Fibroblast of villous mesenchyme (primary cell): ENCODE results near the gene RADIL. TPM values are rescaled to one million over a fixed set of nuclear protein-coding genes. Genes with fewer than 3 reads are reported as not detected.

ENCODE experiments used
- DNase-seq: peaks from one replicate; pipeline ENCODE4 v3.0.0-alpha.2; 2010; ENCODE audit warnings: low read depth
- H3K4me3 ChIP-seq: 2 replicates; pipeline ENCODE4 v1.5.1; 2011; ENCODE audit warnings: low read depth, mild to moderate bottlenecking, low read length
- total RNA-seq: library from RNA; depleted of rRNA; stranded (reverse); fragments of >200 nt; gene quantifications from 2 replicates; pipeline ENCODE4 v1.2.3, GENCODE V29; 2012
- TF ChIP-seq, protein P1 (sequence below): IDR thresholded peaks from 2 replicates; pipeline ENCODE4 v1.5.1; 2012; ENCODE audit warnings: low read depth, mild to moderate bottlenecking, low read length; ENCODE audit not compliant: insufficient read depth

The RADIL gene
- total RNA-seq, 1 donor, result under 0.01 TPM

DNA sequence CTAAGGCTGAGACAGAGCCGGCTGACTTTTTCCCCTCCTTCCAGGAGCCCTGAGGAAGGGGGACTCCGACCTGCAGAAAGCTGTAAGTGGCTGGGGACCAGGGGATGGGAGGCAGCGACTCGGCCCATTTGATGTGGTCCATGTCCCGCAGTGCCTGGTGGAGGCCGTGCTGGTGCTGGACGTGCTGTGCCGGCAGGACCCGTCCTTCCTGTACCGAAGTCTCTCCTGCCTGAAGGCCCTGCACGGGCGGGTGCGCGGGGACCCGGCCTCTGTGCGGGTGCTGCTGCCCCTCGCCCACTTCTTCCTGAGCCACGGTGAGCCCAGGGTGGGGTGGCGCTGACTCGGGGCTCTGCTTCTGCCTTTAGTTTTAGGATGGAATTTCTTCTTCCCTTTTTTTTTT lies 98.1 kb downstream of the RADIL start:
- DNase-seq, result no peak
- H3K4me3 ChIP-seq, result no peak overlapping the region
- TF ChIP-seq, protein P1, sequence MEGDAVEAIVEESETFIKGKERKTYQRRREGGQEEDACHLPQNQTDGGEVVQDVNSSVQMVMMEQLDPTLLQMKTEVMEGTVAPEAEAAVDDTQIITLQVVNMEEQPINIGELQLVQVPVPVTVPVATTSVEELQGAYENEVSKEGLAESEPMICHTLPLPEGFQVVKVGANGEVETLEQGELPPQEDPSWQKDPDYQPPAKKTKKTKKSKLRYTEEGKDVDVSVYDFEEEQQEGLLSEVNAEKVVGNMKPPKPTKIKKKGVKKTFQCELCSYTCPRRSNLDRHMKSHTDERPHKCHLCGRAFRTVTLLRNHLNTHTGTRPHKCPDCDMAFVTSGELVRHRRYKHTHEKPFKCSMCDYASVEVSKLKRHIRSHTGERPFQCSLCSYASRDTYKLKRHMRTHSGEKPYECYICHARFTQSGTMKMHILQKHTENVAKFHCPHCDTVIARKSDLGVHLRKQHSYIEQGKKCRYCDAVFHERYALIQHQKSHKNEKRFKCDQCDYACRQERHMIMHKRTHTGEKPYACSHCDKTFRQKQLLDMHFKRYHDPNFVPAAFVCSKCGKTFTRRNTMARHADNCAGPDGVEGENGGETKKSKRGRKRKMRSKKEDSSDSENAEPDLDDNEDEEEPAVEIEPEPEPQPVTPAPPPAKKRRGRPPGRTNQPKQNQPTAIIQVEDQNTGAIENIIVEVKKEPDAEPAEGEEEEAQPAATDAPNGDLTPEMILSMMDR, result no peak

GRCh38 chr7:4784799-4785198 lies 98.7 kb downstream of the RADIL start:
- DNase-seq, result no peak
- TF ChIP-seq, protein P1, result no peak
- no peak overlapping the region for H3K4me3 ChIP-seq

GRCh38 chr7:4783762-4784351 lies 99.7 kb downstream of the RADIL start:
- TF ChIP-seq, protein P1, result no peak
- H3K4me3 ChIP-seq, result no peak overlapping the region
- no peak for DNase-seq

DNA sequence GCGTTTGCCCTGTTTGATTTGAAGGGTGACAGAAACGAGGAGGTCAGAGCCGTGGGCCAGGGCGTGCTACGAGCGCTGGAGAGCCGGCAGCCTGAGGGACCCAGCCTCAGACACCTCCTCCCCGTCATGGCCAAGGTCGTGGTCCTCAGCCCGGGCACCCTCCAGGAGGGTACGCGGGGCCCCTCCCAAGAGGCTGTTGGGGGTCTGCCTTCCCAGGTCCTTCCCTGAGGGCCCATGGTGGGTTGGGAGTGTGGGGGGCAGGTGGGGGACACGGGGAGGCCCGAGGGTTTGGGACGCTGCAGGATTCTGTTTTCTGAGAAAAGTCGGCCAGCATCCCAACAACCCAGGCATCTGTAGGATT lies 100.2 kb downstream of the RADIL start:
- no peak for DNase-seq
- H3K4me3 ChIP-seq, result no peak overlapping the region
- TF ChIP-seq, protein P1, result no peak

- TF ChIP-seq, protein P1, result no peak
- no peak overlapping the region for H3K4me3 ChIP-seq
- no peak for DNase-seq
Observed at GRCh38 chr7:4782333-4783291, 100.9 kb downstream of the RADIL start.

DNA sequence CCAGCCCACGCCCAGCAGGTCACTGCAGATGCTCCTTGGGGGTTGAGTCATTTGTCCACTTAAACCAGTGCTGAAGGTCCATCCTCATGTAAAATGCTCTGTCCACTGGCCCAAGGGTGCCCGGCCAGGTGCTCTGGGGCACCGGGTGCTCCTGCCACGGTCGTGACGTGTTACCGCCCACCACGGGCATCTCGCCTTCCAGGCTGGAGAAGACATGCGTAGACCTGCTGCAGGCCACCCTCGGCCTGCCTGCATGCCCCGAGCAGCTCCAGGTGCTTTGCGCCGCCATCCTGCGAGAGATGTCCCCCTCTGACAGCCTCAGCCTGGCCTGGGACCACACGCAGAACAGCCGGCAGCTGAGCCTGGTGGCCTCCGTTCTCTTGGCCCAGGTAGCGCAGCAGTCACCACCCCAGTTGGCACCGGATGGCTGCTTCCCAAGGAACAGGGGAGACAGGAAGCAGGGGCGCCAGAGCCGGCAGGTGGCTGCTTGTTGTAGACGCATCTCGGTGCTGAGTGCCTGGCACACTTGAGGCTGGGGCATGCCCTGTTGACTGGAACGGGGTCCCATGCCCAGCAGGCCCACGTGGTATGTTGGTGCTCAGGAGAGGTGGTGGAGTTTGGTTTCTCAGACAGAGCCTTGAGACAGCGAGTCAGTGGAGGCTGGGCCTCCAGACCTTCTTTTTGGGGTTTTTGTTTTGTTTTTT lies 102.0 kb downstream of the RADIL start:
- TF ChIP-seq, protein P1, result no peak
- DNase-seq, result no peak
- no peak overlapping the region for H3K4me3 ChIP-seq
